Stimulated activated CD8-positive, alpha-beta memory T cell treated with anti-CD3 and anti-CD28 coated beads, Interleukin-4, amount 100 ng/mL, for 24 hours (primary cell): ENCODE results near the gene ARPC5L.
A peak's percentile ranks its signal among the peaks of the same experiment; 100 is the strongest.

Source experiments
- DNase-seq: peaks from one replicate; pipeline ENCODE4 v3.0.0-alpha.2; 2020; ENCODE audit warnings: low read depth

Gene ARPC5L

DNA sequence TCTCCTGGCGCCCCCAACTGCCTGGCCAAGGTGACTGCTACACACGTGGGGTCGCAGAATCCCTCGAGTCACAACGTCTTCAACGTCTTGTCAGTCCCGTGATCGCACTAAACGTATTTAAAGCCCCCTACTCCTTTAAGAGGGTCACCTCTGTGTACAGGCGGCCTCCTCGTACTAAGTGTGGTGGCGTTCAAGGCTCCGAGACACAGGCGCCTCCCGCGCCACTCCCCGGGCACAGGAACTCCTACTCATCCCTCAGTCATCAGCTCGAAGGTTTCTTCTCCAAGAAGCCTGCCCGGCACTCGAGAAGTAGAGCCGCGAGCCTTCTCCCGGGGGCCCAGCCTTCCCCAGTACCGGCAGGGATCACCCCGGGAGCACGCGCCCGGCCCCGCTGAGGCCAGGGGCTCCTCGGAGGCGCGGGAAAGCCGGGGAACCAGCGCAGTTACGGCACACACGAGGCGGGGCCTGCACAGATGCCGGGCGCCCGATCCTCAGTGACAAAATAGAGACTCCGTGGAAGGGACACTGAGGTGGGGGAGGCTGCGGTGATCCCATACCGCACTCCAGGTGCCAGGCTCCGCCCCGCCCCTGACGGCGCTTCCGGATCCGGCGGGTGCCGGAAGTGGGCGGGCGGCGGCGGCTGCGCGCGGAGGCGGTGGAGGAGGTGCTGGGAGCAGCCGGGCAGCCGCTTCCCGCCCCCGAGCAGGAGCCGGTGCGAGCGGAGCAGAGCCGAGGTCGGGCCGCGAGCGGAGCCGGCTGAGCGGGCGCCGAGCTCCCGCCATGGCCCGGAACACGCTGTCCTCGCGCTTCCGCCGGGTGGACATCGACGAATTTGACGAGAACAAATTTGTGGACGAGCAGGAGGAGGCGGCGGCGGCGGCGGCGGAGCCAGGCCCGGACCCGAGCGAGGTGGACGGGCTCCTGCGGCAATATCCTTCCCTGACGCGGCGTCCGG lies 6.9 kb downstream of the ARPC5L start:
- peak; percentile 85 for DNase-seq

DNA sequence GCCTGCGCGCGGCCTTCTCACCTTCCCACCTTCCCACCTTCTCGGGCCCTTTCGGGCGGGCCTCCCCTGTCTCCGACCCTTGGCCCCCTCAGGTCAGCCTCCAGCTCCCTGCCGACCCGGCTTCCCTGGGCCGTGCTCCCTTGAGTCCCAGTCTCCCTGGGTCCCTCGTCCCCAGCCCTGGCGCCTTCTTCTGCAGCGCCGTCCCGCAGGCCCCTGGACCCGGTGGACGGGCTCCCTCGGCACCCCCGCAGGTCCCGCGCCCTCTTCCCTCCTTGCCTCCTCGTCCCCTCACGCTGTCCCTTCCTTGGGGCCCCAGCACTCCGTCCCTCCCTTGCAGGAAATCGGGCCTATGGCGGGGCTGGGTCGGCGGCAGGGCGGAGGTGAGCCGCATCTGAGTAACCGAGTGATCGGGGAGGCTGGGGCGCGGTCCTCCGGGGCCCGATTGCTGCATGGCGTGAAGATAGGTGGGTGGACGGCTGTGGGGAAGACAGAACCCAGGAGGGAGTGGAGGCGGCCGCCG lies 7.6 kb downstream of the ARPC5L start:
- peak; percentile 25 for DNase-seq

DNA sequence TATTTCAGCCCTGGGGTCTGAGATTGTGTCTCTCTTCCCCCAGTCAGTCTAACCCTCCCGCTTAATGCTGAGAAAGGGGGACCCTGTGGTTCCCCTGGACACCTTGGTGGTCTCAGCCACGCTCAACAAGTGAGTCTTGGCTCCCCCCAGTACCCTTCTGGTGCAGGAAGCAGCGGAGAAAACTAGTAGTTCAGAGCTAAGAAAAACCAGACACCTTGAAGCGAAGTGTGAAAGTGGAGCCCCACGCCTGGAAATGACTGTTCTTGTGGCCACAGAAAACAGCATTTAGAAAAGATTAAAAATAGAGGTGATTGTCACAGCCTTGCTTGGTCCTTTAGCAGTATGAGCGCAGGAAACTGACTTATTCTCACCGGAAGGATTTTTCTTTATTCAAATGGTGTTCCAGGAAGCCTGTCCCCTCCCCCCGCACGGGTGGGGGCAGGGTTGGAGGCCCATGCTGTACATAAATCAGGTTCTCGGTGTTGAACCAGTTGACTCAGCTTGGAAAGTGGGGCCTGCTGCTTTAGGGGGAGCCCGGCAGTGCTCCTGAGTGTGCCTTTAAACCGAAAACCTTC lies 8.1 kb downstream of the ARPC5L start:
- peak; percentile 87 for DNase-seq

DNA sequence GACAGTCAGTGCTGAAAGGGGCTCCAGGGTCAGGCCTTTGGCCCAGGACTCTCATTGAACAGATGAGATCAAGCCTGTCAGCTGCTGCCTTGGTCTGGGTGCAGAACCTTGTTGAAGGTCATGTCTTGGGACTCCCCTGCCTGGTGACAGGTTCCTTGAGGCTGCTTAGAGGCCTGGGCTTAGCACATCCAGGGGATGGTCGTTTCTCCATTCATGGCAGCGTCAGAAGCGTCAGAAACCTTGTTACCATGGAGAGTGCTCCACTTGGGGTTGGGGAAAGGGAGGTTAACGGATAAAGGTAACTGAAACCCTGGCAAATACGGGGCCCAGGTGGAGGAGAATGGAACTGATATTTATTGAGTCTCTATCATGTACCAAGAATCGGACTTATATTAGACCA lies 8.8 kb downstream of the ARPC5L start:
- DNase-seq = no peak

DNA sequence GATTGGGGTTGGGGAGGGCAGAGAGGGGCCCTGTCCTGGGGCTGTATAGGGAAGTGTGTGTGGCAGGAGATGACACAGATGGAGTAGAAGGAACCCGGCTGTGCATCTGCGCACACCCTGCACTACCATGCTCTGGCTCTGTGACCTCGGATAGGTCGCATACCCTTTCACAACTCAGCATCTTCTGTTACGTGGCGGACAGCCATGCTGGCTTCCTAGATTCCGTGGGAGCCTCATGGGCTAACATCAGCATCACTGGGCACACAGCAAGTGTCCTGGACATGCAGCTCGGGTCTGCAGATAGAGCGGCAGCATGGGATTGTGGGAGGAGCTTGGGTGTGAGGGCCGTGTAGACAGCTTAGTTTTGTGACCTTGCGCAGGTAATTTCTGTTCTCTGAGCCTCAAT lies 9.2 kb downstream of the ARPC5L start:
- DNase-seq = no peak

DNA sequence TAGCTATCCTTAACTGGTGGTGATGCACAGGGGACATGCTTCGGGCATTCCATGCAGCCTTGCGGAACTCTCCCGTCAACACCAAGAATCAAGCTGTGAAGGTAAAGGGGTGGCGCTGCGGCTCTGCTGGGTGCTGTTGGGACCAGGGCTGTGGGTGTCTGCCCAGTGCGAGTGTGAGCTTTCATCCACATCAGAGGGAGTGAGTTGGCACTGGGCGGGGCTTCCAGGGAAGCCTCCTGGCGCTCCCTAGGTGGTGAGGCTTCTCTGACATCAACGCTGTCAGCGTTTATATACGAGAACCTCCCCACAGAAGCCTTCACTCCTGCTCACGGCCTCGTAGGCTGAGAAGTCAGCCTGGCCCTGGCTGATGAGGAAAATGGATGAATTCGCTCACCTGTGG lies 11.7 kb downstream of the ARPC5L start:
- peak; percentile 21 for DNase-seq

DNA sequence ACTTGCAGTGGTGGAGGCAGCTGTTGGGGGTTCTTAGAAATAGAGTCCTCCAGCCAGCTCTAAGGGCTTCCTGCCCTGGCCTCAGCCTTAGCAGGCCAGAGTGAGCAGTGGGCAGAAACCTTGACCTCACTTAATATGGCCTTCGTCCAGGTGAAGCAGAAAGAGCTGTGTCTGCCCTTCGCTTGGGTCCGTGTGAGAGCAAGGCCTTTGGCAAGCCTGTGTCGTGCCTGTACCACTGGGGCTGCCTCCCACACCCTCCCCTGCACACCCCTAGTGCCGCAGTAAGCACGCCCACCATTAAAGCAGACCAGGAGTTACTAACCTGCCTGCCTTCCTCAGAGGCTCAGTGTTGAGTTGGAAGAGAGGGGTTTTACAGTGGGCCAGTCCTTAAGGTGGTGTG lies 13.6 kb downstream of the ARPC5L start:
- no peak for DNase-seq

DNA sequence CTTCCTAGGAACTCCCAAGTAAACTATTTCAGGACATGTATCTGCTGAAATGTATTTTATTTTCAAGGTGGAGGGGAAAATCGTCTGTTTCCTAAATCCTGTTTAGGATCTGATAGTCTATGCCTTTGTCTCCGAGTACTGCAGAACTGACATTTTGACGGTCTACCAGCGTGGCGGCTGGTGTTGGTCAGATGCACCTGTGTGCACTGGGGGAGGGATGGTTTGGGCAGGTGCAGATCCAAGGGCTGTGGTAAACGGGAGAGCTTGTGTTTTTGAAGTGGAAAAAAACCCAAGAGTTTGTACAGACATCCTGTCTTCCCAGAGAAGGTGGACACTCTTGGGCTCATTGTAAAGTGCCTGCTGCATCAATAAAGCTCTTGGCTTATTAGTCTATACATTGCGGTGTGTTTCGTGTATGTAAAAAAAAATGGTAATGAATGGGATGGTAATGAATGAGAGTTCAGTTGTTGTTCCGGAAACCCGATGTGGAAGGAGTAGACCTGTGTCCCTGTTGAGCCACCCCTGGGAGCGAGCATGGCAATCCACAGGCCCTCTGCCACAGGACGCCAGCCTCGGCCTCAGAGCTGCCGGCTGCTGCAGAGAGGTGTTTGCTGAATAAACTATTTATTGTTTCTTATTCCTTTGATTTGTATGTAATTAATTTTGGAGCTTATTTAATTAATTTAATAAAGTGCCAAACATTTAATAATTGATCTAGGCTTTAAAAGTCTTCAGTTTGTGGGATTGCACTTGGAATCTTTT lies 15.3 kb downstream of the ARPC5L start:
- DNase-seq = no peak

DNA sequence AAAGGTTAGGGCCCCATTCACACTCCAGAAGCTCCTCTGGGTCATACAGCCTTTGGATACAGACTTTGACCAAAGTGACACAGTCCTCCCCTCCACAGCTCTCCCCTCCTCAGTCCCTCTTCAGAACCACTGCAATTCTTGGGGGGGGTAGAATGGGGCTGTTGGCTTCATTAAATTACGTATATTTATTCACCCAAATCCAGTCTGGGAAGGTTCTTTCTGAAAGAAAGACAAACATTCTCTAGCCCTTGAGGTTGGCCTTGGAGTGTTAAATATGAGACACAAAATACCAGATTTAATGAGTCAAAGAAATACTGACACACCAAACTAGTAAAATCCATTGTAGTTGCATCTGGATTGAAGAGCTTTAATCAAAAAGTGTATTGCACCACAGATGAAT lies 16.1 kb downstream of the ARPC5L start:
- DNase-seq = no peak

DNA sequence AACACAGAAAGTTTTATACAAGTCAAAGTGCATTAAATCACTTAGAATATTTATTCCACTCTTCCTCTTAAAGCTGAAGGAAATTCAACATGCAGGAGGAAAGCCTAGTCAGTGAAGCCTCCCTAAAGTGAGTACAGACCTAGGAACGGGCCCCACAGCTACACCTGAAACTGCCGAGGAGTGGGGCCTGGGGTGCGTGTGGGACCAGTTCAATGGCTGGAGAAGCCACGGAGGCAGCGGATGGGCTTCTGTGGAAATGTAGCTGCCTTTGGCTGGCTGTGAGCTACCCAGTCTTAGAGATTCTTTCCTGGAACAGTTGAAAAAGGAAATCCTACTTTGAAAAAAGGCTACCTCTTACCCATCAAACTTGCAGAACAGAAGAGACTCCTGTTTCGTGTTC lies 16.6 kb downstream of the ARPC5L start:
- DNase-seq = no peak

DNA sequence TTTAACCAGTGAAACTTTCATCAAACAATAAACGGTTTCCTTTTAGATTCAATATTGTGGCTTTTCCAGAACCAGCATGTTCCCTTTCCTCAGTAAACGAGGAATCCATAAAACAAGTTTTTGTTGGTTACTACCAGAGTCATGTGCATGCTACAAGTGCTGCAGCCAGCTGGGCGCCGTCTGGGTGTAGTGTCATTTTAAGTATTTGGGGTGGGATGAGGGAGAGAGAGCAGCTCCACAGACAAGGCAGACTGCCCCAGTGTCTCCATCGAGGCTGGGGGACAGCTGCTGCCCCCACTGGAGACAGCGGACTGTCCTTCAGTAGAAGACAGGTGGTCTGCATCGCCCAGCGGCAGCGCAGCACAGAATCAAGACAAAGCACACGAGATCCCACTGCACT lies 17.3 kb downstream of the ARPC5L start:
- no peak for DNase-seq

DNA sequence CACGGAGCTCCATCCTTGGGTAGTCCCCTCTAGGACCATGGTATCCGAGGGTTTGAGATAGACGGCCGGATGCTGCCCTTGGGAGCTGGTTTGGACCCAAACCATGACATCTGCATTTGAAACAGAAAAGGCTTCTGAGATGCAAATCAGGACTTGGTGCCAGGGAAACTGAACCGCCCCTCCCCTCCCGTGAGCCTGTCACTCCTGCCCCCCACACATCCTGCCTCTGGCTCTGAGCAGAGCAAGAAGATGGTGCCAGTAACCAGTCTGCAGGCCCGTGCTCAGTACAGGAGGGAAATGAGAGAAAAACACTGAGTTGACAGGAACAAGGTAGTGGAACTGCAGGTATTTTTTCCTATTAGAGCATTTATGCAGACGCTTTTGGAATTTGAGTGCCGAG lies 18.6 kb downstream of the ARPC5L start:
- DNase-seq = no peak

DNA sequence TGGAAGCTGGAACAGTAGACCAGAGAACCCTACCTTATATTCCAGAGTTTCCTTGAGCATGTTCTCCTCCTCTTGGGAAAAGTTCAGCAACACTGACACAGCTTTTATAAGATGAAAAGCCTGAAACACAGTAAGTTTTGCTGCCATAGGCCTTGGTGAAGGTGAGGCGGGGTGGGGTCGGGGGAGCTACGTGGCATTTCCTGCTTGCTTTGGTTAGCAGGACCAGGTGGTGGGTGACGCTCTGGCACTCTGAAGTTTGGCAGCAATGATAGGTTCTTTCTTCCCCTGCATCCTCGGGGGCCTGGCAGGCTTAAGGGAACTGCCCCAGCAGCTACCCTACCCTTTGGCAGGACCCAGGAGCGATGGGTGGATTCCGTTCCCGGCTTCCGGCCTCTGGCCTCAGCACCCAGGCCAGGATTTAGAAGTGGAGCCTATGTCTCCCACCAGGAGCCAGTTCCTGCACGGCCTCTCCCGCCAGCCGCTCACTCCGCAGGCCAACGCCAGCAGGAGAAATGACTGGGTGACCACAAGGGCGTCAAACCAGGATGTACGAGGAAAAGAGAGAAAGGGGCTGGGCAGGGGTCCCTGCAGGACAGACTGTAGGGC lies 19.3 kb downstream of the ARPC5L start:
- DNase-seq = no peak

DNA sequence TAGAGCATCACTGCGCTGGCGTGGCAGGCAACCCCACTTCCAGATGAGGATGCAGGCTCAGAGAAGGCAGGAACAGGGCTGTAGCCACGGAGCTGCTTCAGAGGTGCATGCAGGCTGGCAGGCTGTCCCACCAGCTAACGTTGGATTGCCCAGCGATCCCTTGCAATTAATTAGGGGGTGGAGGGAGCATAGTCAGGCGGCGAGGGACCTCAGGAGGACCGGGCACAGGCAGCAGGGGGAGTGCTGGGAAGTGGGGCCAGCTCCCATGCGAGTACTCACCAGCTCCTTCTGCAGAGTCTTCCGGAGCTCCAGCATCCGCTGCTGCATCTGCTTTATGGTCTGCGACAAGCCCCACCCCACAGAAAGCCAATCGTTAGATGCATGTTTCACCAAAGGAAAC lies 20.3 kb downstream of the ARPC5L start:
- no peak for DNase-seq

DNA sequence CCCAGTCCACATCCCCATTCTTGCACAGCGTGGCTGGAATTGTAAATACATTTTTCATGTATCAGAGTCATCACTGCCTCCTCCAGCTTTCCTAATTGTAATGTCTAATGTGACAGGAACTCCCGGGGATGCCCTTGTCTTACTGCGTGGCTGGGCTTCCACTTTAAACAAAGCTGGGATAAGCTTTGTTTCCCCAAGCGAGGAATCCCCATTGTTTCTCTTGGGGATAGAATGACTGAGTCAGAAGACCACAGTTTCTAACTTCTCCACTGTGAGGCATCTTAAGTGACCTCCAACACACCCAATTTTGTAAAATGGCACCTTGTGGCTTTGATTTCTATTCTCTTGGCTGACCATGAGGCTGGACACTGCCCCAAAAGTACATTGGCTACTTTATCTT lies 22.4 kb downstream of the ARPC5L start:
- no peak for DNase-seq

DNA sequence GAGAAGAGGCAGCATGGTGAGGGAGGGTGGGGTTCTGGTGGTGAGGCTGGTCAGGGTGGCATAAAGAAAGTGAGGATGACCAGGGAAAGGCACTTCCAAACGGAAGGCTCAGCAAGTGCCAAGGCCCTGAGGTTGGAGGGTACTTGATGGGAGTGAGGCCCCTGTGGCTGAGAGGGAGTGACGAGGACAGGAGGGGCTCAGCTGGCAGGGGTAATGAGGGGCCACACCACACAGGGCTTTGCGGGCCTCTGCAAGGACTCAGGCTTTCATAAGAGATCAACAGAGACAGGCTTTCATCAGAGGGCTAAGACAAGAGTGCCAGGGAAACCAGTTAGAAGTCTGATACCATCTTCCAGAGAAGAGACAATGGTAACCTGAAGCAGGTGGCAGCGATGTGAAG lies 23.6 kb downstream of the ARPC5L start:
- no peak for DNase-seq

DNA sequence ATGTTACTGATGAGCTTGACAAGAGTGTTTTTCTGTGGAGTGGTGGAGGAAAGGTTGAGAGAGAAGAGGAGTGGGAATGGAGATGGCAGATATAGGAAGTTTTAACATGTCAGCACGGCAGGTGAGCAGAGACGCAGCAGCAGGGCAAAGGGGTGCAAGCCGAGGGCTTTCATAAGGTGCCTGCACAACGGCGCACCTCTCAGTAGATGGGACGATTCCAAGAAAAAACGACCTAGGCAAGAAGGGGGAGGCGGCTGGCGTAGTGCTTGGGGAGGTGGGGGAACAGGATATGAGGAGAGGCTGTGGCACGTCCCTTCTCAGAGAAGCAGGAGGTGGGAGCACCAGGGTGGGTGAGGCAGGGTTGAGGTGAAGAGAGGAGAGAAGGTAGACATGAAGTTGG lies 24.5 kb downstream of the ARPC5L start:
- no peak for DNase-seq

DNA sequence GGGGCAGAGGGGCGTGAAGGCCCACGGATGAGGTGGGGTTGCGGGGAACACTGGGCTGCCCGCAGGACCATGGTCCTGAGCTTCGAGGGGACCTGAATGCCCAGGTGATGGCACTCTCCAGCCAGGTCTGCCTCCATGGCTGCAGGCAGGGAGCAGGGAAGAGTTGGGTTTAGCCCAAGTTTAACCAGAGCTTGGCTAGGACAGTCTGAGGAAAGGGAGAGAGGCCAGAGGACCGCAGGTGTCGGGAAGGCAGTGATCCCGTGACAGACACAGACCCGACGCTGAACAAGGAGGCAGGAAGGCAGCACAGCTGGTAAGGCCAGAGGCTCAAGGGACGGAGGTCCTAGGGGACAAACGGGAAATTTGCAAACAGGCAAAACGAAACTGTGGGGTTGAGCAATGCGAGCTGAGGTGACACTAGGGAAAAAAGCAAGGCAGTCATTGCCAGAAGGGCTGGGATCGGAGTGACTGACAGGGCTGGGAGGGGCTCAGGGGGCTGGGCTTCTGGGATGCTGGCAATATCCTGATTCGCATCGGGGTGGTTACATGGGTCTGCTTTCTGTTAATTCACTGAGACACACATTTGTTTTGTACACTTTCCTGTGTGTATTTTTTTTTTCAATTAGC lies 25.0 kb downstream of the ARPC5L start:
- DNase-seq = no peak

DNA sequence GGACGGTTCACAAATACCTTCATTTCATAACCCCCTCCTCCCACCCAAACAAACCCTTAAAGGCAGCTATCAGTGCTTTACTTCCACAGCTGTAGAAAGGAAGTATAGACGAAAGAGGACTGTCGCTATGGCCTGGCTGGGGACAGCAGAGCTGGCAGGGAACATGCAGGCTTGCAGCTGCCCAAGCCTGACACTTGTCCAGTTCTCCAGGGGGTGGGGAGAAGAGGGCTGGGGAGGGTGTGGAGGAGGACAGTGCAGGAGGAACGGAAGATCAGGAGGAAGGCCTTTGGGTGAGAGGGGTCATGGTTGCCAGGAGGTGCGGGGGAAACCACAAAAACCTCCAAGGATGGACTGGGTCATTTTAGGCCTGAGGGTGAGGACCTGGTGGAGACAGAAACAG lies 25.9 kb downstream of the ARPC5L start:
- DNase-seq = no peak

DNA sequence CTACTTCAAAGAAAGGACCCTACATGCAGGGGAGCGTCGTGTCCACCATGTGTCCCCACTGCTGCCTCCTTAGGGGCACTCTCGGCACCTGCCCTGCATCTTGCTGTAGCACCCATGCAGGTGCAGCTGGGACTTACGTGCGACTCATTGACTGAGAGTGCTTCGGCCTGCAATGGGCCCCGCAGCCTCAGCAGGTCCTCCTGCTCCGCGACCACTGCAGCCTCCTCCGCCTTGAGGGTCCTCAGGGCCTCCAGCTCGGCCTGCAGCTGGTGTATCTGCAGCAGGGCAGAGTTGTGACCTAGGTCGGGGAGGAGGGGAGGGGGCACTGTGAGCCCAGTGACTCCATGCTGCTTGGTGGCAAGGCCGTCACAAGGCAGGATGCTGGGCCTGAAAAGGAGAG lies 27.1 kb downstream of the ARPC5L start:
- DNase-seq = no peak

DNA sequence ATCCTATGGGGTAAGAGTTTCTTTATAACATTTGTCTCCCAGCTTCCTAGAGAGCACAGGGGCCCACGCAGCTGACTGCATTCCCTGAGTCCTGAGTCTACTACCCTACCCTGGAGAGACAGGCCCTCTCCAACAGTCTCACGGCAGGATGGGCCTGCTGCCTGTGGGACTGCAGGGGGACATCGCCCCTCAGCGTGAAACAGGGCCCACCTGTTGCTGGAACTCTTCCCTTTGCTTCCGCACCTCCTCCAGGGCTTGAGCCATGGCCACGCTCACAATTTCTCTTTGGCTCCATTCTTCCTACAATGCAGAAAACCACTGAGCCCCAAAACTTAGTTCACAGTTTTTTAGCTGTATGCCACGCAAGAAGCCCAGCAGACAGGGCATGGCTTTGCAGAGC lies 28.2 kb downstream of the ARPC5L start:
- no peak for DNase-seq
